Esophagus mucosa (tissue), 1 donor: ENCODE results near the gene PTER. TPM values are rescaled to one million over a fixed set of nuclear protein-coding genes. Genes with fewer than 3 reads are reported as not detected.

ENCODE experiments used
- ATAC-seq: fragments of 200-7000 bp; cut with Tn5 transposase; one replicate; pipeline ENCODE4 v1.9.1; 2020
- total RNA-seq: library from RNA; stranded (reverse); gene quantifications from one replicate; pipeline ENCODE4 v1.2.4, GENCODE V29; 2023
- donor health status: DM: yes; HTN: yes; CAD: no.

The PTER gene
- 9.7 TPM for total RNA-seq

DNA sequence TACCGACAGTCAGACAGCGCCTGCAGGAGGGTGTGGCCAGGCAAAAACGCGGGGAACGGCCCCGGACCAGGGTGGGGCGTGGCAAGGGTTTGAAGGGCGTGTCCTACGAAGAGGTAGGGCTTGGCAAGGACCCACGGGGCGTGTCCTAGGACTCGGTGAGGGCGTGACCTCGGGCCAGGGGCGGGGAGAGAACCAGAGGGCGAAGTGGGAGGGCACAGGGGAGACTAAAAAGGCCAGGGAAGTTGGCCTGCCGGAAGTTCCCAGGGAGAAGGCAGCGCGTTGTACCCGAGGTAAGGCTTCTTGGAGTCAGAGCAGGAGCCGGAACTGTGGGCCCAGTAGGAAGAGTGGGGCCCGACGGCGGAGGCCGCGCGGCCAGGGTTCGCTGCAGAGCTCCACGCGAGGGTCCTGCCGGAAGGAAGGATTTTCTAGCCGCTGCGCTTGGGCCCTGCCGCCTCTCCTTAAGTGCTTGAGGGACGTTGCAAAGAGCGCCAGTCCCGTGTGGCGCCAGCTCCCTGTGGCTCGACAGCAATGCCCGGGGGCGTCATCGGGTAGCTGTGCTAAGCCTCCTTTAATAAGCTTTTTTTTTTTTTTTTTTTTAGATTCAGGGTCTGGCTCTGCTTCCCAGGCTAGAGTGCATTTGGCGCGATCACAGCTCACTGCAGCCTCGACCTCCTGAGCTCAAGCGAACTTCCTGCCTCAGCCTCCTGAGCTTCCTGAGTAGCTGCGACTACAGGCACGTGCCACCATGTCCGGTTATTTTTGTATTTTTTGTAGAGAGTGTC lies at the start of gene PTER:
Gene PTER, plus strand, starts transcription at position 253 of the 782 bp plus-strand sequence. CDS start 47,375 bp downstream, outside the sequence.
- ATAC-seq: peak; percentile 100

DNA sequence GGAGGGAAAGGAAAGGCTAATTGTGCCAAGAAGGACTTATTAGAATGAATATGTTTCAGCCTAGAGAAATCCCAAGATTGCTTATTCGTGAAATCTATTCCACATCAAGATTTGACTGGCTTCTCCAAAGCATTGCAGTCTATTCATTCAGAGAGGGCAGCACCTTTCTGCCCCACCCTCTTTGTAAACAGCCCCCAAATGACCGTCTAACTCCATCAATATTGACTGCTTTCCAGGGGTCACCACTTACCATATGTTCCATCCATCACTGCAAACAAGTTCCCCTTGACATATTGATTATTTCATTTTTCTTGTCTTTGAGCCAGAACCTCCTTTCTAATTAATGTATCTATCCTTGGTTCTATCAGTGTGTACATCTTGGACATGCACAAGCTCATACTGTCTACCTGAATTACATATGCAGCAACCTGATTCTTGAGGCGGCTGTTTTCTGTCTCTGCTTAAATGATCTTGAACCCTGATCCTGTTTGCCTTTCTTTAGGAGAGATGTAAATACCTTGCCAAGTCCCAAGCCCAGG lies 44.2 kb upstream of the PTER start:
- ATAC-seq: no peak

- no peak for ATAC-seq
Observed at GRCh38 chr10:16393271-16393858, 43.4 kb upstream of the PTER start.

DNA sequence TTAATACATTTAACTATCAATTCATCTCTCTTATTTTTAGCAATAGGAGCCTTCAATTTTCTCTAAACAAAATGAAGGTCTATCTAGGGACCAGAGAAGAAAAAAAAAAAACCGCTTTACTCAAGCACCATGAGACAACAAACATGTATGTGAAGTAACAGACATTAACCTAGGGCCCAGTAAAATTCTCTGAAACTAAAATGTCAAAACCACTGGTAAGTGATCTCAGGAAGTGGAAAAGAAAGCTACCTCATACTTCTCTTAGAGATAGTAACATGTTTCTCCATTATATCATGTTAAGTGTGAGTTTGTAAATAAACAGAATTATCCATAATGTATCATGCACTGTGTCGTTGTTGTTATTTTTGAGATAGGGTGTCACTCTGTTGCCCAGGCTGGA lies 35.4 kb upstream of the PTER start:
- no peak for ATAC-seq

DNA sequence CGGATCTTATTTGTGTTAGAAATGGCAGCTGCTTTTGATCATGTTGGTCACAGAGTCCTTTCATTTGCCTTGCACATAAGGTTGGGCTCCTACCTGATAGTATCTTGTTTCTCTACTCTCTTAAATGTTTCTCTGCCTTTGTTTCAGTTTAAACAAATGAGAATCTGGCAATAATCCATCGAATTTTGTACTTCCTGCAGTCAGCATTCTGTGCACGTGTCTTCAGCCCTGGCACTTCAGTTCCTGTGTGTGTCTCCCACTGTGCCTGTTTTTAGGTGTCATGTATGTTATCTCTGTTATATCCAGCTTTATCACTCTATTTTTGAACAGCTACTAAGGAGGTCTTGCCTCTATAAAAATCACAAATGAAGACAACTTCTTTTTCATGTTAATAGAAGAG lies 28.4 kb upstream of the PTER start:
- no peak for ATAC-seq

DNA sequence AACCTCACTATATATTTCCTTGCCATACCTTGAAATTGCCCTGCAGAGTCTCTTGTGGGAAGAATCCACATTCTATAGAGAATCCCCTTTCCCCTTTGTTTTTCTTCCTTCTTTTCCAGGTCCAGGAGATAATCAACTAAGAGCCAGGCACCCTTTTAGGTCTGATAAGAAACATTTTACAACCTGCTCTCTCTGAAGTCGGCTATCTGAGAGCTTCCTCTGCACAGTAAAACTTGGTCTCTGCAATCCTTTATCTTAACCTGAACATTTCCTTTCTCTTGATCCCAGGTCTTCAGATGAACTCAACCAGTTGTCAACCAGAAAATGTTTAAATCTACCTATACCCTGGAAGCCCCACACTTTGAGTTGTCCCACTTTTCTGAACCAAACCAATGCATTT lies 19.5 kb upstream of the PTER start:
- no peak for ATAC-seq

GRCh38 chr10:16423599-16423998 lies 13.2 kb upstream of the PTER start:
- ATAC-seq: no peak

- no peak for ATAC-seq
Observed at GRCh38 chr10:16425449-16425848, 11.4 kb upstream of the PTER start.

DNA sequence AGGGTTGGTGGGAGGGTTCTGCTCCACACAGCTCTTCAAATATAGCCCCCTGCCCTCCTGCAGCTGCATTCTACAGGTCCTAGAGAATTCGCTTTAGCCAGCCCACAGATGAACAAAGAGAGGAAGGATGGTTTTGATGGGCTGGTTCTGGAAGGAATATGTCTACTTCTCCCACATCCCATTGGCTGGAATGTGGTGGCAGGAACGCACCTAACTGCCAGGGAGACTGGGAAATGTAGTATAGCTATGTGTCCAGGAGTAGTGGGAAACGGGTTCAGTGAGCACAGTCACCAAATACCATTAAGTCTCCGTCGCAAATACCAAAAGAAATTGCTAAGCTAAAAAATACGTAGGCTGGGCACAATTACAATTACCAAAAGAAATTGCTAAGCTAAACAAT lies 7.3 kb upstream of the PTER start:
- ATAC-seq: no peak

DNA sequence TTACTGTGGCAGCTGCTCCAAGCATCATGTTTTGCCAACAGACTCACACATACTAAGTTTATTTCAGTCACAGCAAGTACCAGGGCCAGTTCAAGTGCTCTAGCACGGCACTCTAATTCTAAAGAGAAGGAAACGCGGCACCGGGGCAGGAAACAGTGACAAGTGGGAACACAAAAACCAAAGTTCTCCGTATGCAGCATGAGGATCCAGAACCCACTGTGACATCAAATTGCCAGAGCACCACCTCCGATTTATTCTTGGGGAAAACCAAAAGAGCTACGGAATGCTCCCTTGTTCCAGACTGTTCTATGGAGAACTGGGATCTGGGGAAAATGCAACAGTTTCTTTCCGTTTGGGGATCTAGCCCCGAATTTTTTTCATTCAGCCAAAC lies 448 bp upstream of the PTER start:
- no peak for ATAC-seq

DNA sequence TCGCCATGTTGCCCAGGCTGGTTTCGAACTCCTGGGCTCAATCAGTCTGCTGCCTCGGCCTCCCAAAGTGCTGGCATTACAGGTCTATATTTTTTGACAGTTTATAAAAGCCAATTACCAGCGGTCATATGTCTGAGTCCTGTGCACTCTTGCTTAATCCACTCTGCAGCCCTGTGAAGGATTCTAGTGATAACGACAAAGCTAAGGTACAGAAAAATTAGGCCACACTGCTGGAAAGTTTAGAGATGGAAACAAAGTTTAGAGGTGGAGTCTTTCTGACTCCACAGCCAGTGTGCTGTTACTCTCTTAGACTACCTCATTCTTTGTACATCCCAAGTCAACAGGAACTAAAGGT lies 707 bp downstream of the PTER start:
- ATAC-seq: no peak

DNA sequence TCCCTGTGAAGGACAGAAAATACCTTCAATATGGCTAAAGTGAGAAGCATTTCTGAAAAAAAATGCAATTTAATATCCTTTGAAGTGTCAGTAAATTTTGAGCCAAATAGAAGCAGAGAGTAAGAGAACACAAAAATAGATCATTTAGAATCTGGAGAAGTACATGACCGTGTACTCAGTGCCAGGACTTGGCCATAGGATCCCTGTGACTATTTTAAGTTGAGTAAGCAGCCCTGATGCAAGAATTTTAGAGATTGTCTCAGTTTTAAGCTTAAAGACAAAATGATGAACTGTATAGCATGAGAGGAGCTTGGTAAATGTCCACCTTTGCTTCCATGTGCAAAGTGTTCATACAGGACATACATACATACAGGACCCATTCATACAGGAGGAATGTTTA lies 2.5 kb downstream of the PTER start:
- ATAC-seq: no peak

- peak; percentile 48 for ATAC-seq
Observed at GRCh38 chr10:16440396-16441133, 3.8 kb downstream of the PTER start.

DNA sequence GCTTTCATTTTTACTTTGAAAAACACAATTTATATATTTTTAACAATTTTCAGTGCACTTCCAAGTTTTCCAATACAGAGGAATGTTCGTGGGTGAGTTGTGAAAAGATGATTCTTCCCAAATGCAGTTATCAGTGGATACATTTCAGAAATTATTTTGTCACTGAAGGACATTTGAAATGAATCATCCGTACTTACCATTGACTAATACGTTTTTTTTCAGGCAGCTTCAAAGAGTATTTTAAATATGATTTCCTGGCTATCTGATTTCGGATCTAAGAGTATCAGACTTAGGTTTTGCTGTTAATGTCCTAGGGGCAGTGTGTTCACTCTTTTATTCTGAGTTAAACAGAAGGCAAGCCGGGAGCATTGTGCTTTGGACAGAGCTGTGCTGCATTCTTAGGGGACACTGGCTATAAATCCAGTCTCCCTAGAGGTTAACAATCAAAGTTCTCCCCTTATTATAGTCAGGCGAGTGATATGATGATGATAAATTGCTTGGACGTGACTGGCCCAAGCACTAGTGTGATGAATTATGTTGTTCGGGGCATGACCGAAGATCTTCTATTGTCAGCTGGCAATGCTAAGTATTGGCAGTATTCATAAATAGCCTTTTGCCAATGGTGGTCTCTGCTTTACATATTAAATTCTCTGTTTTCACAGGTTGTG lies 4.5 kb downstream of the PTER start:
- no peak for ATAC-seq

- no peak for ATAC-seq
Observed at GRCh38 chr10:16442914-16443313, 6.1 kb downstream of the PTER start.

GRCh38 chr10:16445770-16446469 lies 9.1 kb downstream of the PTER start:
- ATAC-seq: no peak

- ATAC-seq: no peak
Observed at GRCh38 chr10:16449454-16449853, 12.6 kb downstream of the PTER start.

DNA sequence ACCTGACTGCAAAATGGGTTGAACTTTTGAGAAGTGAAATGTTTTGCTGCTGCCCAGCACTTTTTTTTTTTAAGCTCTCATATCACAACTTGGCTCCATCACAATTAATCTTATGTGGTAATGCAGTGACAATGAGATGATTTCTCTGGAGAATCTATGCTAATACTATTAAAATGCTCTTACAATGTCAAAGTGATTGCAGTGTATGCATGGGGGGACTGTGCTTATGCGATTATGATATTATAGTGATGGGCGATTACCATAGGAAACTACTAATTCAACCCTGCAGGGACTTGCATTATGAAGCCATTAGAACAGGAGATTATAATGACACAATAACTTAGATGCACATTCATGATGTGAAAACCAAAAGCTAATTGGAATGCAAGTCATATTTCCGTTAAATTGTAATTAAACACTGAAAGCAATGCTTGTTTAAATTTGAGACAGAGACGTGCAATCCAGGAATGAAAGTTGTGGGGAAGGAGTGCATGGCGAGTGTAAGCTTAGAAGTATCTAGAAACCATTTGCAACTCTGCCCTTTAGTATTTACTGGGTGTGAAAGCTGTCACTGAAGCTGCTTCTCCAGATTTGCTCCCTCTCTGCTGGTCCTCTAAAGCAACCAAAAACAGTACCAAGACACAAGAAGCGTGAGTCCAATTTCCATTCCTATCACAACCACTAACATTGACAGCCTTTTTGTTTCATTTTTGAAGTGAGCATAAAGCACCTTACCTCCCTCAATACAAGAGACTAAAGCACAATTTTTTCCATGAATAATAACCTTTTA lies 21.6 kb downstream of the PTER start:
- no peak for ATAC-seq

DNA sequence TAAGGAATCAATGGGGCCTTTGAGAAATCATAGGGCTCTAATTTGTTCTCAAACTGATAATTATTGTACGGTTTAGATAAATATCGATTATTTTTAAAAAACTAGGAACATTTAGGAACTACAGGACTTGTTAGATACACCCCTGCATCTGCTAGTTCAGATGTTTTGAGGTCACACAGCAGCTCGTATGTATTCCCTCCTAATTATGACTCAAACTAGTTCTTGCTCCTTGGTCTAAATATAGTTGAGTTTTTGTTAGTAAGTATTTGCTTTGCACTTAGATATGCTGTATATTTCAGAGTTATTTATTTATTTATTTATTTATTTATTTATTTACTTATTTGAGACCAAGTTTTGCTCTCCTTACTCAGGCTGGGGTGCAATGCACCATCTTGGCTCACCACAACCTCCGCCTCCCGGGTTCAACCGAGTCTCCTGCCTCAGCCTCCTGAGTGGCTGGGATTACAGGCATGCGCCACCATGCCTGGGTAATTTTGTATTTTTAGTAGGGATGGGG lies 22.7 kb downstream of the PTER start:
- ATAC-seq: no peak

DNA sequence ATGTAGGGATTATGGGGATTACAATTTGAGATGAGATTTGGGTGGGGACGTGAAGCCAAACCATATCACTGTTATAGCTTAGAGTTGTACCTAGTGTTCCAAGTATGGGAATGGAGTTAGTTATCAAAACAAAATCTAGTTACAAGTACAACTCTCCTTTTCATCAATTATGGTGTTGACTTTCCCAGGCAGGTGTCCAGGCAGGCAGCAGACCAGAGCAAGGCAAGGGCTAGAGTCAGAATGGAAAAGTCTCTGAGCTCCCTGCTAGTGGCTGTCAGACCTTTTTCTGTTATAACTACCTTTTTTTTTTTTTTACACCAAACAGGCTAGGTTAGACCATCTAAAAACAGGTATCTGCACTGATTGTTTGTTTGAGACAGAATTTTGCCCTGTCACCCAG lies 29.2 kb downstream of the PTER start:
- no peak for ATAC-seq

DNA sequence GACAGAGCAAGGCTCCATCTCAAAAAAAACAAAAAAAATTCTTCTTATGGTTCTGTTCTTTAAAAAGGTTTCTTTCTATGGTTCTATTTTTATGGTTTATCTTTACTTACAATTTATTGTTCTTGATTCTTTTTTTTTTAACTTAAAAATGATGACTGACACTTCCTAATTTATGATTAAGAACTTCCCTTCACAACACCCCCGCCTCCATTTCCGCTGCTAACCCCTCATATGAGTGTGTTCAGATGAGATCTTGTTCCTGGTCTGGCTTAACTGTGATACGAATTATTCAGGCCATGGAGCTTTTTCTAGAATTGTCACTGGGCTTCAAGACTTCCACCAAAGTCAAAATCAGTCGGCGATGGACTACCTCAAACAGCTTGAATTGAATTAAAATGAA lies 33.9 kb downstream of the PTER start:
- no peak for ATAC-seq
